Transverse colon (tissue), 4 donors: Measurements from ENCODE around the gene RNF214. TPM values are rescaled to one million over a fixed set of nuclear protein-coding genes. Genes with fewer than 3 reads are reported as not detected.

Experiments used
- DNase-seq: peaks from one replicate; pipeline ENCODE4 v3.0.0-alpha.2; 2019
- H3K27ac ChIP-seq, 4 donors: fragments of 200-600 bp; sonication (generic); 2 replicates each; pipeline ENCODE4 v1.5.1; 2016 to 2018; ENCODE audit warnings: inconsistent platforms in 4 of 4
- H3K27me3 ChIP-seq: fragments of 200-600 bp; sonication (generic); 2 replicates; pipeline ENCODE4 v1.5.1; 2017; ENCODE audit warnings: inconsistent platforms
- H3K36me3 ChIP-seq, 4 donors: fragments of 200-600 bp; sonication (generic); 2 replicates each; pipeline ENCODE4 v1.5.1; 2017 to 2019; ENCODE audit warnings: inconsistent platforms in 4 of 4
- H3K4me1 ChIP-seq, 4 donors: fragments of 200-600 bp; sonication (generic); 2 replicates each; pipeline ENCODE4 v1.5.1; 2017 to 2020; ENCODE audit warnings: inconsistent platforms in 4 of 4
- H3K4me3 ChIP-seq, 4 donors: fragments of 200-600 bp; sonication (generic); 1 replicate in 1 of 4; 2 replicates in 3 of 4; pipeline versions ENCODE4 v1.5.1 to v1.6.1; 2017 to 2019; ENCODE audit warnings: inconsistent platforms in 4 of 4
- H3K9me3 ChIP-seq, 2 donors: fragments of 200-600 bp; sonication (generic); 2 replicates each; pipeline ENCODE4 v1.5.1; 2017 to 2019; ENCODE audit warnings: inconsistent platforms in 2 of 2
- CTCF ChIP-seq, 5 experiments: fragments of 200-600 bp in 3 of 5; fragments of 450-650 bp in 2 of 5; sonication (generic) in 3 of 5; IDR thresholded peaks; 1 replicate in 2 of 5; 2 replicates in 3 of 5; pipeline ENCODE4 v1.5.1; 2016 to 2017; ENCODE audit warnings: antibody characterized with exemption in 5 of 5, inconsistent platforms in 3 of 5, mild to moderate bottlenecking in 2 of 5, moderate library complexity in 1 of 5
- EP300 ChIP-seq: sonication (generic); formaldehyde crosslinking; IDR thresholded peaks from one replicate; pipeline ENCODE4 v1.6.1; 2017; ENCODE audit warnings: antibody characterized with exemption, low read depth
- POLR2A ChIP-seq: fragments of 450-650 bp; IDR thresholded peaks from one replicate; pipeline ENCODE4 v1.6.1; 2016; ENCODE audit warnings: antibody characterized with exemption, mild to moderate bottlenecking, moderate library complexity
- POLR2AphosphoS5 ChIP-seq, 3 donors: sonication (generic); formaldehyde crosslinking; IDR thresholded peaks; one replicate each; pipeline ENCODE4 v1.6.1; 2016; ENCODE audit warnings: antibody characterized with exemption in 3 of 3
- WGBS, 2 donors: methylation state at CpG; one replicate each; pipeline ENCODE4 v1.1.5; 2018; ENCODE audit warnings: low coverage in 1 of 2; 5-methylcytosine and 5-hydroxymethylcytosine counted together
- in situ Hi-C, 4 donors: fragments of 200-750 bp; cut with MboI; loops; one replicate each; pipeline versions ENCODE4 v1.15.0 to v1.15.1; 2017; ENCODE audit warnings: low sequenced_read_pairs in 3 of 4, low pct_ligation_motif_present in 1 of 4, low pct_unique_long_range_greater_than_20kb in 1 of 4
- intact Hi-C: fragments of 100-400 bp; cut with DNase I; formaldehyde crosslinking; loops from one replicate; pipeline ENCODE4 v1.15.1; 2023; ENCODE audit warnings: low total_unique reads
- total RNA-seq, 4 donors: library from RNA; depleted of rRNA; stranded (reverse); fragments of >200 nt; gene quantifications; one replicate each; pipeline ENCODE4 v1.1.0, GENCODE V29; 2016

Gene RNF214
- total RNA-seq, 4 donors from 2014 or later: 11.1 to 139 (median 14.5) TPM

GRCh38 chr11:117218133-117218915, 14.1 kb upstream of the RNF214 start:
- in situ Hi-C loops: no loop called here
- peak overlapping the region; percentile 83 to 91 (median 86) for H3K27ac ChIP-seq
- TF ChIP-seq CTCF (IDR thresholded peaks at IDR 0.05) (no peak), POLR2AphosphoS5 (IDR thresholded peaks at IDR 0.05) (peak in 1 of 3 donors; percentile 6), EP300 (no peak), POLR2A (no peak)

GRCh38 chr11:117219001-117219400, 13.5 kb upstream of the RNF214 start:
- Histone ChIP-seq H3K27ac (peak overlapping the region; percentile 83 to 91 (median 86)), H3K36me3 (peaks cover 0 to 59% (median 13%) of the 10 kb centered on the region in 4 donors), H3K4me1 (peaks cover 42 to 72% (median 56%) of the 10 kb centered on the region in 4 donors), H3K9me3 (no peaks in the 10 kb centered on the region), H3K27me3 (no peaks in the 10 kb centered on the region), H3K4me3 (no peak overlapping the region)
- in situ Hi-C loops (no loop called here), intact Hi-C loops (no loop called here)
- 90% methylated on average over 9 of the region's 9 CpGs; no CpG with 5 or more reads in 1 of the 2 donors for WGBS, 2 donors
- TF ChIP-seq POLR2A (no peak), CTCF (IDR thresholded peaks at IDR 0.05) (no peak), POLR2AphosphoS5 (IDR thresholded peaks at IDR 0.05) (no peak), EP300 (no peak)
- no peak for DNase-seq

More at GRCh38 chr11:117218133-117218915, 14.1 kb upstream of the RNF214 start:
- Histone ChIP-seq H3K4me3 (no peak overlapping the region), H3K9me3 (no peaks in the 10 kb centered on the region), H3K27me3 (no peaks in the 10 kb centered on the region), H3K36me3 (peaks cover 0 to 63% (median 14%) of the 10 kb centered on the region in 4 donors), H3K4me1 (peaks cover 41 to 66% (median 51%) of the 10 kb centered on the region in 4 donors)
- DNase-seq: peak; percentile 7
- 52 to 64% methylated on average over 7 to 15 of the region's 15 CpGs for WGBS, 2 donors
- intact Hi-C loops: no loop called here

GRCh38 chr11:117219455-117219854, 13.0 kb upstream of the RNF214 start:
- in situ Hi-C loops: no loop called here
- TF ChIP-seq EP300: no peak
- TF ChIP-seq POLR2AphosphoS5 (IDR thresholded peaks at IDR 0.05): no peak
- TF ChIP-seq POLR2A: no peak
- TF ChIP-seq CTCF (IDR thresholded peaks at IDR 0.05): no peak
- WGBS, 2 donors: 60 to 74% methylated on average over 1 to 8 of the region's 8 CpGs
- no peaks in the 10 kb centered on the region for H3K27me3 ChIP-seq
- H3K27ac ChIP-seq: peak overlapping the region; percentile 83 to 91 (median 86)
- H3K4me1 ChIP-seq: peaks cover 42 to 77% (median 61%) of the 10 kb centered on the region in 4 donors
- H3K9me3 ChIP-seq: no peaks in the 10 kb centered on the region
- DNase-seq: peak; percentile 7
- H3K4me3 ChIP-seq: no peak overlapping the region
- intact Hi-C loops: no loop called here
- peaks cover 0 to 54% (median 11%) of the 10 kb centered on the region in 4 donors for H3K36me3 ChIP-seq

- 57 to 81% methylated on average over 4 of the region's 4 CpGs for WGBS, 2 donors
- H3K4me1 ChIP-seq: peaks cover 42 to 82% (median 66%) of the 10 kb centered on the region in 4 donors
Measured at GRCh38 chr11:117219995-117220394, 12.5 kb upstream of the RNF214 start.

More at GRCh38 chr11:117219995-117220394, 12.5 kb upstream of the RNF214 start:
- no peaks in the 10 kb centered on the region for H3K9me3 ChIP-seq
- in situ Hi-C loops: no loop called here
- intact Hi-C loops: loop anchor here (10.0 kb wide), 1 partner anchor 335 kb away; no protein-coding TSS in a partner anchor
- no peak for DNase-seq
- H3K4me3 ChIP-seq: no peak overlapping the region
- H3K36me3 ChIP-seq: peaks cover 0 to 49% (median 9%) of the 10 kb centered on the region in 4 donors
- no peaks in the 10 kb centered on the region for H3K27me3 ChIP-seq
- no peak for TF ChIP-seq EP300
- TF ChIP-seq POLR2AphosphoS5 (IDR thresholded peaks at IDR 0.05): no peak
- no peak for TF ChIP-seq POLR2A
- TF ChIP-seq CTCF (IDR thresholded peaks at IDR 0.05): no peak
- H3K27ac ChIP-seq: peak overlapping the region; percentile 83 to 91 (median 86)
